Astrocyte (in vitro differentiated cells and primary cell): ENCODE results near the gene TYMS.

Experiments used
- EZH2 ChIP-seq: IDR thresholded peaks from 2 replicates; pipeline ENCODE4 v1.6.1; 2012; ENCODE audit warnings: mild to moderate bottlenecking, low read length, inconsistent platforms; ENCODE audit not compliant: insufficient read depth
- TF ChIP-seq, protein P1 (sequence below): IDR thresholded peaks from 2 replicates; pipeline ENCODE4 v1.5.1; 2011; ENCODE audit warnings: low read depth, mild to moderate bottlenecking, inconsistent platforms, low read length, moderate library complexity; ENCODE audit not compliant: insufficient read depth

DNA sequence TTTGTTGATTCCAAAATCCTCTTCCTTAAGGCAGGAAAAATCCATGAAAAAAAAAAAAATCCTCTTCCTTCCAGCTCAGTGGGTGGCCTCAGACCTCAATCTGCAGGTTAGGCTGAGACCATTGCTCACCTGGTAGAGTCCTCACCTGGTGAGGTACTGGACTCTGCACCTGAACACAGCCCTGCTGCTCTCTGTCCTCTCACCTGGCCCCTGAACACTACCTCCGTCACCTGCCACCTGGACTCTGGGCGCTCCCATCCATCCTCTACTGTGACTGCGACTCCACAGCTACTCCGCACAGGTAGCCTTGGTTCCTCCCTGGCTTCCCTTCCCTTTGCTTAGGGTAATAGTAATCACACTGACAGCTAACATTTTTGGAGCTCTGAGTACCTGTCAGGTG is 22.1 kb downstream of the TYMS start:
- TF ChIP-seq, protein P1, sequence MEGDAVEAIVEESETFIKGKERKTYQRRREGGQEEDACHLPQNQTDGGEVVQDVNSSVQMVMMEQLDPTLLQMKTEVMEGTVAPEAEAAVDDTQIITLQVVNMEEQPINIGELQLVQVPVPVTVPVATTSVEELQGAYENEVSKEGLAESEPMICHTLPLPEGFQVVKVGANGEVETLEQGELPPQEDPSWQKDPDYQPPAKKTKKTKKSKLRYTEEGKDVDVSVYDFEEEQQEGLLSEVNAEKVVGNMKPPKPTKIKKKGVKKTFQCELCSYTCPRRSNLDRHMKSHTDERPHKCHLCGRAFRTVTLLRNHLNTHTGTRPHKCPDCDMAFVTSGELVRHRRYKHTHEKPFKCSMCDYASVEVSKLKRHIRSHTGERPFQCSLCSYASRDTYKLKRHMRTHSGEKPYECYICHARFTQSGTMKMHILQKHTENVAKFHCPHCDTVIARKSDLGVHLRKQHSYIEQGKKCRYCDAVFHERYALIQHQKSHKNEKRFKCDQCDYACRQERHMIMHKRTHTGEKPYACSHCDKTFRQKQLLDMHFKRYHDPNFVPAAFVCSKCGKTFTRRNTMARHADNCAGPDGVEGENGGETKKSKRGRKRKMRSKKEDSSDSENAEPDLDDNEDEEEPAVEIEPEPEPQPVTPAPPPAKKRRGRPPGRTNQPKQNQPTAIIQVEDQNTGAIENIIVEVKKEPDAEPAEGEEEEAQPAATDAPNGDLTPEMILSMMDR = no peak
- no peak for TF ChIP-seq EZH2
